ENCODE measurements around the gene OR5K3. TPM values are rescaled to one million over a fixed set of nuclear protein-coding genes. Genes with fewer than 3 reads are reported as not detected.

The OR5K3 gene
- total RNA-seq, 1 experiment from 2014 or later: not detected

GRCh38 chr3:98433764-98434163 is 43.3 kb downstream of the OR5K3 start:
- Mint-ChIP-seq H3K9me3 (ENCODE audit: low read depth, unreplicated experiment) (peaks cover 4% of the 10 kb centered on the region), H3K27ac (ENCODE audit: unreplicated experiment) (no peak overlapping the region), H3K4me3 (ENCODE audit: low read depth, unreplicated experiment) (no peak overlapping the region), H3K4me1 (ENCODE audit: low read depth, unreplicated experiment) (no peaks in the 10 kb centered on the region), H3K36me3 (ENCODE audit: insufficient read depth, unreplicated experiment) (no peaks in the 10 kb centered on the region), H3K27me3 (ENCODE audit: unreplicated experiment) (no peaks in the 10 kb centered on the region)
- no TSS peak for BruUV-seq (replicated peaks)
- DNase-seq: no peak
- CTCF ChIA-PET: no interaction called here
- intact Hi-C loops (cut with micrococcal nuclease; ENCODE audit: unreplicated experiment): no loop called here
- TF ChIP-seq CTCF (IDR thresholded peaks at IDR 0.05; ENCODE audit: unreplicated experiment): no peak

GRCh38 chr3:98434412-98434811 is 43.9 kb downstream of the OR5K3 start:
- H3K27ac Mint-ChIP-seq (ENCODE audit: unreplicated experiment): no peak overlapping the region
- no peaks in the 10 kb centered on the region for H3K9me3 Mint-ChIP-seq (ENCODE audit: low read depth, unreplicated experiment)
- CTCF ChIA-PET: no interaction called here
- no TSS peak for BruUV-seq (replicated peaks)
- H3K4me3 Mint-ChIP-seq (ENCODE audit: low read depth, unreplicated experiment): no peak overlapping the region
- intact Hi-C loops (cut with micrococcal nuclease; ENCODE audit: unreplicated experiment): no loop called here
- DNase-seq: no peak
- no peaks in the 10 kb centered on the region for H3K4me1 Mint-ChIP-seq (ENCODE audit: low read depth, unreplicated experiment)
- H3K36me3 Mint-ChIP-seq (ENCODE audit: insufficient read depth, unreplicated experiment): no peaks in the 10 kb centered on the region
- H3K27me3 Mint-ChIP-seq (ENCODE audit: unreplicated experiment): no peaks in the 10 kb centered on the region
- no peak for TF ChIP-seq CTCF (IDR thresholded peaks at IDR 0.05; ENCODE audit: unreplicated experiment)

GRCh38 chr3:98440283-98440682 is 49.8 kb downstream of the OR5K3 start:
- no peak for DNase-seq
- Mint-ChIP-seq H3K27me3 (ENCODE audit: unreplicated experiment) (no peaks in the 10 kb centered on the region), H3K36me3 (ENCODE audit: insufficient read depth, unreplicated experiment) (no peaks in the 10 kb centered on the region), H3K9me3 (ENCODE audit: low read depth, unreplicated experiment) (no peaks in the 10 kb centered on the region), H3K27ac (ENCODE audit: unreplicated experiment) (no peak overlapping the region), H3K4me3 (ENCODE audit: low read depth, unreplicated experiment) (no peak overlapping the region), H3K4me1 (ENCODE audit: low read depth, unreplicated experiment) (no peaks in the 10 kb centered on the region)
- TF ChIP-seq CTCF (IDR thresholded peaks at IDR 0.05; ENCODE audit: unreplicated experiment): no peak
- CTCF ChIA-PET: no interaction called here
- intact Hi-C loops (cut with micrococcal nuclease; ENCODE audit: unreplicated experiment): no loop called here
- no TSS peak for BruUV-seq (replicated peaks)

Other genes starting within 250 kb of the OR5K3 start
- gene OR5H14, start 243.2 kb upstream of the OR5K3 start, total RNA-seq (2022): 0.05 TPM in 1 of 2 replicates, not detected in the other
- not detected in 2 replicates for gene OR5H15, start 224.0 kb upstream of the OR5K3 start, total RNA-seq (2022)
- gene OR5H6, start 126.4 kb upstream of the OR5K3 start, total RNA-seq (2022): not detected in 2 replicates
- gene OR5H2, start 108.2 kb upstream of the OR5K3 start, total RNA-seq (2022): not detected in 2 replicates
- gene OR5K4, start 36.8 kb upstream of the OR5K3 start, total RNA-seq (2022): not detected in 2 replicates
- gene OR5K1, start 72.5 kb downstream of the OR5K3 start, total RNA-seq (2022): not detected in 2 replicates
- gene OR5K2, start 107.0 kb downstream of the OR5K3 start, total RNA-seq (2022): not detected in 2 replicates
- gene CLDND1, start 132.2 kb downstream of the OR5K3 start, total RNA-seq (2022): 54.3 and 74.5 TPM in 2 replicates
- gene GPR15, start 141.3 kb downstream of the OR5K3 start, total RNA-seq (2022): not detected in 2 replicates
- gene CPOX, start 202.9 kb downstream of the OR5K3 start, total RNA-seq (2022): 16.8 and 19.9 TPM in 2 replicates